NT2/D1 (cell line): ENCODE measurements around the gene LHX3.

Experiments
- SUZ12 ChIP-seq: IDR thresholded peaks from 2 replicates; pipeline ENCODE4 v1.6.1; 2011; ENCODE audit not compliant: insufficient read length, insufficient read depth; ENCODE audit errors: extremely low read depth
- YY1 ChIP-seq: IDR thresholded peaks from 2 replicates; pipeline ENCODE4 v1.6.1; 2011; ENCODE audit not compliant: insufficient read length, insufficient read depth
- ZNF274 ChIP-seq: IDR thresholded peaks from 2 replicates; pipeline ENCODE4 v1.6.1; 2011; ENCODE audit warnings: mild to moderate bottlenecking, low read depth, low read length

DNA sequence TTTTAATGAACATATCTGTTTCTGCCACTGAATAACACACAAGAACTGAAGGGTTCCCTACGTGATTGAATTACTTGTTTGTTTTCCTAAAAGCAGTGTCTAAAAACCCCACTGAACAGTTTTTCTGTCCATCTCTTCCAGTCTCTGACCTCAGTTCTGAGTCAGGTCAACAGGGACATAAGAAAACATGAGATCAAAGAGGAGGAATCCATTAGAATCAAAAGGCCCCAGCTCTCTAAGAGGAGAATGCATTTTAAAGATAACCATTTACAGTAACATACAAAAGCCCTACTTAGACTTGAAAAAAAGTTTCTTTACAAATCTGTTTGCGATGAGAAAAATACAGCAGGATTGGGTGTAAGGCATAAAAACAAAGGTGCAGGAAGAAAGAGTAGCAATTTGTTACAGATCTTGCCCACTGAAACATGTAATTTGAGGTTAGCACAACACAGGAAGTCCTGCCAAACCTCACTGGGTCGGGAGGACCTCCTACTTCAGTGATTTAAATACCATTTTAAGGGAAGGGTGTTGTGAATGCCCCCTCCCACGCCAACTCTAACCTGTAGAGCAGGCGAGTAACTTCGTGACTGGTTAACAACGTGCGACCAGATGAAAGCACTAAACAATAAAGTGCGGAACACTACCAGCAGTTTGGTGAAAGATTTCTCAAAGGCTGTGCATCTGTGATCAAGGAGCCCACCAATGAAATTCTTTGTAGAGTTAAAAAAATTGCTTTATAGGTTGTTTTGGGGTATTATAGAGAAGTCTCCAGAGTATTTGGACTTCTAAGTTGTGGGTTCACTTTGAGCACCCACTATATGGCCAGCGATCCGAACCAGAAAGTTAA, 39.4 kb upstream of the LHX3 start:
- TF ChIP-seq YY1 (no peak), ZNF274 (no peak), SUZ12 (no peak)
